Omental fat pad (tissue), 4 donors: ENCODE measurements around the gene FOXP4. TPM values are rescaled to one million over a fixed set of nuclear protein-coding genes. Genes with fewer than 3 reads are reported as not detected.

Experiments
- ATAC-seq: fragments of 150-250 bp; one replicate; pipeline ENCODE4 v1.9.1; 2016; ENCODE audit warnings: mild to moderate bottlenecking, moderate library complexity; ENCODE audit not compliant: low FRiP score
- DNase-seq: peaks from one replicate; pipeline ENCODE4 v3.0.0-alpha.2; 2019; ENCODE audit warnings: low spot score
- CTCF ChIP-seq, 3 donors: fragments of 450-650 bp; IDR thresholded peaks; one replicate each; pipeline ENCODE4 v1.5.1; 2016 to 2017; ENCODE audit warnings: antibody characterized with exemption in 3 of 3, mild to moderate bottlenecking in 3 of 3, moderate library complexity in 2 of 3
- total RNA-seq, 4 donors: library from RNA; depleted of rRNA; stranded (reverse); fragments of >200 nt; gene quantifications; one replicate each; pipeline ENCODE4 v1.1.0, GENCODE V29; 2016

The FOXP4 gene
- total RNA-seq, 4 donors from 2014 or later = 3.6 to 9.0 (median 5.5) TPM

GRCh38 chr6:41546866-41547798, 951 bp downstream of the FOXP4 start:
- DNase-seq (no peak), ATAC-seq (peak; percentile 13)
- no peak for TF ChIP-seq CTCF (IDR thresholded peaks at IDR 0.05)

- no peak for TF ChIP-seq CTCF (IDR thresholded peaks at IDR 0.05)
- ATAC-seq (no peak), DNase-seq (no peak)
These were observed 1.6 kb downstream of the FOXP4 start for GRCh38 chr6:41547799-41548097.

- ATAC-seq = no peak
- no peak for TF ChIP-seq CTCF (IDR thresholded peaks at IDR 0.05)
- no peak for DNase-seq
These were observed 2.1 kb downstream of the FOXP4 start for GRCh38 chr6:41548098-41548840.

- ATAC-seq (no peak), DNase-seq (no peak)
- no peak for TF ChIP-seq CTCF (IDR thresholded peaks at IDR 0.05)
These were observed 2.9 kb downstream of the FOXP4 start for GRCh38 chr6:41548841-41549642.

GRCh38 chr6:41549673-41550072, 3.5 kb downstream of the FOXP4 start:
- ATAC-seq = no peak
- DNase-seq = no peak
- TF ChIP-seq CTCF (IDR thresholded peaks at IDR 0.05) = no peak

- TF ChIP-seq CTCF (IDR thresholded peaks at IDR 0.05) = no peak
- ATAC-seq = no peak
- DNase-seq = no peak
These were observed 5.0 kb downstream of the FOXP4 start for GRCh38 chr6:41551086-41551700.
